ENCODE data around the gene KCNIP3.

KCNIP3 gene

GRCh38 chr2:95330794-95331338, 33.7 kb downstream of the KCNIP3 start:
- no peak for DNase-seq

DNA sequence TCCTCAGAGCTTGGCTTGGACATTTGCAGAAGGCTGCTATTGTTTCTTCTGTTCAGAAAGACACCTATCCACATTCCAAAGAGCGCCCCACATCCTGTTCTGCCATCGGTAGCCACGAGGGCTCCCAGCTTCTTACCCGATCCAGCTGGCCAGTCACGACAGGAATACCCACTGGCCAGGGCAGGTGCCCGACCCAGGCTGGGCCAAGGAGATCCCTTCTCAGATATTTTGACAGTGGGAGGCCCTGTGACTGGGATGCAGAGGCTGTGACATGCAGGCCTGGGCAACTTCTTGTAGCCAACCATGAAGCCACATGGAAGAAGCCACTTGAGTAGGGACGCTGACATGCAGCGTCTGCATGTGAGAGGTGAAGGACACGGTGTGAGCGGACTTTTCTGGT, 34.5 kb downstream of the KCNIP3 start:
- DNase-seq: no peak

GRCh38 chr2:95332036-95332435, 34.9 kb downstream of the KCNIP3 start:
- DNase-seq: no peak

DNA sequence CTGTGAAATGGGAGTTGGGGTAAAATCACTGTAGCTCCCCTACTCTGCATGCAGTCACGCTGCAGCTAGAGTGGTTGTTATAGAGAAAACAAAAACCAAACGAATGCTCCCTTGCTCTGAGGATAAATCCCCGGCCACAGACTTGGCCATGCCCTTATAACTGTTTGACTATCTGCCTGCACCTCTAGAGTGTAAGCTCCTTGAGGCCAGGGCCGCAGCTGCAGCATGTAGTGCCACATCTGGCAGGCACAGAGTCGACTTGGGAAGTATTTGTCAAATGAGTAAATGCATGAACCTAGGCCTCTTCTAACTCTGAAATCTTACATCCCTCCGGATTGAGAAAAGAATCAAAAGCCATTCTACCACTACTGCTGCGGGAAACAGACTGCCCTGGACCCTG, 35.9 kb downstream of the KCNIP3 start:
- no peak for DNase-seq

DNA sequence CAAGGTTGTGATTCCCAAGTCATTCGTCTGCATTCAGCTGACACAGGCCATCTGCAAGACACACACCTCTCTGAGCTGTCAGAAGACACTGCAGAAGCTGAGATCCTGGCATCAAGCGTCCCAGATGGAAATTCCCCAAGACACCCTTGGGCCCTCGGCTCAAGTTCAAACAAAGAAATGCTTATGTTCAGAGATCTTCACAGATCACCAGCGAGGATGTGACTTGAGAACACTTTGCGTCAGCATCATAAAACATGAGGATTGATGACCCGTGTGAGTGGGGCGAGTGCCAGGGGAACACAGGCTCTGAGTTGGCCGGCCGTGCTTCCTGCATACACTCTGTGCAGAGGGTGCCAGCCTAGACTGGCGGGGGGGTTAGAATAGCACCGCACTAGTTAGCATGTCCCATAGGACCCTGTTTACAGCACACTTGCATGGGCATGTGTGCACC, 36.8 kb downstream of the KCNIP3 start:
- DNase-seq: no peak

- no peak for DNase-seq
Measured at GRCh38 chr2:95334916-95335641, 37.9 kb downstream of the KCNIP3 start.

DNA sequence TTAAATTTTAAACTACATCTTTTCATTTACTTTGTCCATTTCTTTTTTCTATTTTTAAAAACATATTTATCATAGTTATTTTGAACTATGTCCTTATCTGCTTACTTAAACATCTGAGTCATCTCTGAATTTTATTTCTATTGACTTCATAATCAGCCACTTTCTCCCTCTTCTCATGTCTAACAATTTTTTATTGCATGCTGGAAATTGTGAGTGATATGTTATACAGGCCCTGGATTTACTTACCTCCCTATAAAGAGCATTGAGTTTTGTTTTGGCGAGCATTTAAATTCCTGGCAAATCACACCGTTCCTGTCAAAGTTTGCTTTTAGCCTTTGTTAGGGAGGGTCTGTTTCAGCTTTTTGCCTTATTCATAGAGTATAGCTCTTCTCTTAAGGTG, 39.3 kb downstream of the KCNIP3 start:
- no peak for DNase-seq

GRCh38 chr2:95337829-95338228, 40.7 kb downstream of the KCNIP3 start:
- DNase-seq: no peak

- DNase-seq: no peak
Measured at GRCh38 chr2:95342556-95343320, 45.6 kb downstream of the KCNIP3 start.

GRCh38 chr2:95343429-95344214, 46.5 kb downstream of the KCNIP3 start:
- DNase-seq: no peak

GRCh38 chr2:95344215-95344583, 47.1 kb downstream of the KCNIP3 start:
- DNase-seq: no peak

GRCh38 chr2:95344656-95345055, 47.5 kb downstream of the KCNIP3 start:
- no peak for DNase-seq

GRCh38 chr2:95345081-95345562, 48.0 kb downstream of the KCNIP3 start:
- DNase-seq: no peak

DNA sequence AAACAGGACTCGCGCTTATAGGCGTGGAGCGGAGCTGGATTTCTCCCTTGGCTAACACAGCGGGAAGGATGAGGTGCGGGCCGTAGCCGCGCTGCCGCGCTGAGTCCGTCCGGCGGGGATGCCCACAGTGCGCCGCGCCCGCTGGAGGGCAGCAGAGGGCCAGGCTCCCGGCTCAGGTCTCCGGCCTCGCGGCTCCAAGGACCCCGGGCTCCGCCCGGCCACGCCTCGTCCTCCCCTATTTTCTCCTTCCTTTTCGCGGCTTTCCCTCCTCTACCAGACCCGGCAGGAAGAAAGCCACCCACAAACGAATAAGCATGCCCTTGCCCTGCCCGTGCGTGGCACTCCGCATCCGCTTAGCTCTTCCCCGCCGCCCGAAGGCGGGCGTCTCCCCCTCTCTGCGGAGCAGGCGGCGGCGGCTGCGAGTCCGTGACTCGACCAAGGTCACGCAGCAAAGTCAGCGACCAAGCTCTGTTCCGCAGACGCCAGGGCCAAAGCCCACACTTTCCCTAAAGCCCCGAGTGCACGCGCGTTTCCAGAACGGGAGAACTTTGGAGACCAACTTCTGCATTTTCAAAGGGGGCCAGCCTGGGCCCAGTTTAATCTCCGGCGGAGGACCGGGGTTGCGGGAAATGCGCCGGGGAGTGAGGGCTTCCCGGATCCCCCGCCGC, 48.5 kb downstream of the KCNIP3 start:
- peak; percentile 39 for DNase-seq

GRCh38 chr2:95346231-95346737, 49.1 kb downstream of the KCNIP3 start:
- DNase-seq: no peak

GRCh38 chr2:95346738-95347671, 49.9 kb downstream of the KCNIP3 start:
- no peak for DNase-seq

GRCh38 chr2:95347681-95348608, 50.8 kb downstream of the KCNIP3 start:
- DNase-seq: no peak

GRCh38 chr2:95348609-95349567, 51.7 kb downstream of the KCNIP3 start:
- no peak for DNase-seq
